SK-MEL-5 (cell line): ENCODE results near the gene EPS8L1. TPM values are rescaled to one million over a fixed set of nuclear protein-coding genes. Genes with fewer than 3 reads are reported as not detected.

Experiments used
- DNase-seq: peaks from one replicate; pipeline ENCODE4 v3.0.0-alpha.2; 2016; ENCODE audit warnings: low read depth, low spot score
- in situ Hi-C: cut with HindIII; loops from 2 replicates; pipeline ENCODE4 v1.10.0; 2016; ENCODE audit warnings: low sequenced_read_pairs, high pct_unique_total_duplicates, low pct_unique_long_range_greater_than_20kb
- small RNA-seq, 2 experiments: library from RNA; depleted of rRNA; stranded (forward); fragments of <200 nt; gene quantifications; one replicate each; pipeline ENCODE3, GENCODE V24; 2014
- total RNA-seq: library from RNA; depleted of rRNA; stranded (reverse); fragments of >200 nt; shearing (Covaris generic); gene quantifications from 2 replicates; pipeline ENCODE4 v1.2.3, GENCODE V29; 2014; rRNA removed

EPS8L1 gene
- total RNA-seq, 1 experiment from 2014 or later: 8.7 TPM

GRCh38 chr19:55116859-55117662 is 41.4 kb downstream of the EPS8L1 start, which contains the start of gene PPP1R12C:
Gene PPP1R12C (minus strand): TSS chr19:55117637. CDS start chr19:55117543, 94 bp downstream.
- in situ Hi-C loops: no loop called here
- no peak for DNase-seq

GRCh38 chr19:55117663-55118391 is 42.2 kb downstream of the EPS8L1 start:
- DNase-seq: peak; percentile 98
- in situ Hi-C loops: no loop called here

- in situ Hi-C loops: no loop called here
- DNase-seq: no peak
Measured at GRCh38 chr19:55118401-55118991, 42.8 kb downstream of the EPS8L1 start.

- in situ Hi-C loops: no loop called here
- no peak for DNase-seq
Measured at GRCh38 chr19:55119053-55119452, 43.4 kb downstream of the EPS8L1 start.

- in situ Hi-C loops: no loop called here
- DNase-seq: no peak
Measured at GRCh38 chr19:55131421-55131820, 55.8 kb downstream of the EPS8L1 start.

GRCh38 chr19:55132453-55133129 is 56.9 kb downstream of the EPS8L1 start:
- DNase-seq: no peak
- in situ Hi-C loops: no loop called here

GRCh38 chr19:55133639-55134444 is 58.2 kb downstream of the EPS8L1 start:
- DNase-seq: no peak
- in situ Hi-C loops: no loop called here

- no peak for DNase-seq
- in situ Hi-C loops: no loop called here
Measured at GRCh38 chr19:55134736-55135135, 59.1 kb downstream of the EPS8L1 start.

- in situ Hi-C loops: no loop called here
- DNase-seq: no peak
Measured at GRCh38 chr19:55136399-55137102, 60.9 kb downstream of the EPS8L1 start.

Small RNAs within 50 kb of the gene (small RNA-seq; reads per million reads assigned to genes)
- 0 to 2.0 reads per million in 2 experiments for gene MIR7975

Other genes with a start within 250 kb of the EPS8L1 start
- gene KIR2DS4, start 243.2 kb upstream of the EPS8L1 start, total RNA-seq: not detected in 2 replicates
- gene KIR3DL2, start 225.4 kb upstream of the EPS8L1 start, total RNA-seq: not detected in 2 replicates
- gene FCAR, start 201.6 kb upstream of the EPS8L1 start, total RNA-seq: not detected in 2 replicates
- not detected in 2 replicates for gene NCR1, start 169.7 kb upstream of the EPS8L1 start, total RNA-seq
- gene NLRP7, start 128.3 kb upstream of the EPS8L1 start, total RNA-seq: 0.08 and 0.13 TPM in 2 replicates
- not detected in 2 replicates for gene NLRP2, start 109.5 kb upstream of the EPS8L1 start, total RNA-seq
- not detected in 2 replicates for gene GP6, start 37.6 kb upstream of the EPS8L1 start, total RNA-seq
- gene RDH13, start 12.7 kb upstream of the EPS8L1 start, total RNA-seq: 18.1 and 20.7 TPM in 2 replicates
- gene PPP1R12C, start 41.8 kb downstream of the EPS8L1 start, total RNA-seq: 30.0 and 35.1 TPM in 2 replicates
- 53.1 and 53.4 TPM in 2 replicates for gene TNNT1, start 73.3 kb downstream of the EPS8L1 start, total RNA-seq
- gene TNNI3, start 81.9 kb downstream of the EPS8L1 start, total RNA-seq: 1.6 and 2.3 TPM in 2 replicates
- gene DNAAF3, start 90.7 kb downstream of the EPS8L1 start, total RNA-seq: 2.8 and 3.2 TPM in 2 replicates
- gene SYT5, start 104.4 kb downstream of the EPS8L1 start, total RNA-seq: 0.37 and 1.1 TPM in 2 replicates
- 29.8 and 38.1 TPM in 2 replicates for gene PTPRH, start 133.6 kb downstream of the EPS8L1 start, total RNA-seq
- gene TMEM86B, start 152.9 kb downstream of the EPS8L1 start, total RNA-seq: 0.21 and 0.55 TPM in 2 replicates
- gene PPP6R1, start 183.1 kb downstream of the EPS8L1 start, total RNA-seq: 33.7 and 44.3 TPM in 2 replicates
- 33.7 and 39.7 TPM in 2 replicates for gene HSPBP1, start 204.2 kb downstream of the EPS8L1 start, total RNA-seq
- 3.3 and 3.5 TPM in 2 replicates for gene BRSK1, start 208.1 kb downstream of the EPS8L1 start, total RNA-seq
- gene TMEM150B, start 249.5 kb downstream of the EPS8L1 start, total RNA-seq: not detected in 2 replicates